Neural crest cell (in vitro differentiated cells): ENCODE measurements around the gene PRR23E. TPM values are rescaled to one million over a fixed set of nuclear protein-coding genes. Genes with fewer than 3 reads are reported as not detected.

ENCODE experiments used
- DNase-seq: peaks from one replicate; pipeline ENCODE4 v3.0.0; 2021; ENCODE audit warnings: low read depth, mixed read lengths, low spot score
- H3K27ac Mint-ChIP-seq: one replicate; pipeline ENCODE4 v1.8.0; 2021; ENCODE audit warnings: mild to moderate bottlenecking, mixed read lengths; ENCODE audit not compliant: unreplicated experiment
- H3K27me3 Mint-ChIP-seq: 2 replicates; pipeline ENCODE4 v1.8.0; 2021; ENCODE audit warnings: low read depth, mild to moderate bottlenecking, mixed read lengths
- H3K36me3 Mint-ChIP-seq: 2 replicates; pipeline ENCODE4 v1.8.0; 2021; ENCODE audit warnings: low read depth, mild to moderate bottlenecking, mixed read lengths
- H3K4me1 Mint-ChIP-seq: 2 replicates; pipeline ENCODE4 v1.8.0; 2021; ENCODE audit warnings: mixed read lengths
- H3K4me3 Mint-ChIP-seq: one replicate; pipeline ENCODE4 v1.8.0; 2021; ENCODE audit warnings: mild to moderate bottlenecking, mixed read lengths
- H3K9me3 Mint-ChIP-seq: 2 replicates; pipeline ENCODE4 v1.8.0; 2021; ENCODE audit warnings: mixed read lengths
- CTCF ChIP-seq: fragments of 200-600 bp; sonication (generic); conservative IDR thresholded peaks from 2 replicates; pipeline ENCODE4 v1.5.0; 2021; ENCODE audit warnings: antibody characterized with exemption, mild to moderate bottlenecking
- total RNA-seq: library from RNA; stranded (reverse); gene quantifications from 2 replicates; pipeline ENCODE4 v1.2.1, GENCODE V29; 2021

Gene PRR23E
- total RNA-seq, 1 donor from 2014 or later: not detected

GRCh38 chr3:127161236-127161635 is 31.7 kb upstream of the PRR23E start:
- Mint-ChIP-seq H3K36me3 (no peaks in the 10 kb centered on the region), H3K4me3 (no peak overlapping the region), H3K9me3 (no peaks in the 10 kb centered on the region), H3K4me1 (peaks cover 8% of the 10 kb centered on the region), H3K27ac (no peak overlapping the region), H3K27me3 (peaks cover 34% of the 10 kb centered on the region)
- DNase-seq: no peak
- no peak for TF ChIP-seq CTCF

- Mint-ChIP-seq H3K27ac (no peak overlapping the region), H3K4me3 (no peak overlapping the region), H3K9me3 (no peaks in the 10 kb centered on the region), H3K27me3 (peaks cover 36% of the 10 kb centered on the region), H3K36me3 (no peaks in the 10 kb centered on the region), H3K4me1 (peaks cover 8% of the 10 kb centered on the region)
- no peak for TF ChIP-seq CTCF
- no peak for DNase-seq
Observed at GRCh38 chr3:127161973-127162579, 30.9 kb upstream of the PRR23E start.

- H3K27ac Mint-ChIP-seq: no peak overlapping the region
- peaks cover 5% of the 10 kb centered on the region for H3K4me1 Mint-ChIP-seq
- H3K27me3 Mint-ChIP-seq: peaks cover 33% of the 10 kb centered on the region
- no peaks in the 10 kb centered on the region for H3K36me3 Mint-ChIP-seq
- DNase-seq: peak; percentile 56
- H3K9me3 Mint-ChIP-seq: no peaks in the 10 kb centered on the region
- no peak overlapping the region for H3K4me3 Mint-ChIP-seq
- no peak for TF ChIP-seq CTCF
Observed at GRCh38 chr3:127162947-127163645, 29.8 kb upstream of the PRR23E start.

DNA sequence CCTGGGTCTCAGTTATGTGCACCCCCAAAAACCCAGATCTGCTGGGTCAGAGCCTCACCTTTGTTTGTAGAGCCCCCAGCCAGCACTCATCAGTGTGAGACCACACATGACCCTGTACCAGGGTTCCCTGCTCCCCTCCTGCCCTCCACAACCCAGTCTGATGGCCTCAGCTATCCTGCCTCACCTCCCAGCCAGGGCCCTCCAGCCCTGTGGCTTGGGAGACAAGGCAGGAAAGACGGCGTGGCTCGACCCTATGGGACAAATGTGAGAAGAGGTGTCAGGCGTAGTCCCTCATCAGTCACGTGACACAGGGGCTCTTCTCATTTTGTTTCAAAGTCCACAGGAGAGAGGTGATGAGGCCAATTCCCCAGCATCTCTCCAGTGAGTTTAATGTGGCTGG is 28.3 kb upstream of the PRR23E start:
- TF ChIP-seq CTCF: no peak
- Mint-ChIP-seq H3K27me3 (peaks cover 39% of the 10 kb centered on the region), H3K27ac (no peak overlapping the region), H3K36me3 (no peaks in the 10 kb centered on the region), H3K4me1 (no peaks in the 10 kb centered on the region), H3K9me3 (no peaks in the 10 kb centered on the region), H3K4me3 (no peak overlapping the region)
- no peak for DNase-seq

DNA sequence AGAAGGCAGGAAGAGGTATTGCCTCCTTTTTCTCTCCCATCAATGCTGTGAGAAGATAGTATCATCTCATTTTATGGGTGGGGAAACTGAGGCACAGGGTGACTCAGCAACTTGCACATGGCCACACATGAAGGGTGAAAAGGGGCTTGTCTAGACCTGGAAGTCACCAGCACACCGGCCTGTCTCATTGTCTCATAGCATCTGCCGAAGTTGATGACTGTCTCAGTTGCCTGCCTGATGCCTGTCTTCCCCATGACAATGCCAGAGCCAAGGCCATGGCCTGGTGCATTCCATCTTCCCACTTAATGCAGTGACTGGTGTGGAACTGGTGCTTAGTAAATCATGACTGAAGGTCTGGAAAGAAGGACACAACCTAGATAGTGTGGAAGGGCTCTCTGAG is 27.9 kb upstream of the PRR23E start:
- Mint-ChIP-seq H3K36me3 (no peaks in the 10 kb centered on the region), H3K4me1 (no peaks in the 10 kb centered on the region), H3K27ac (no peak overlapping the region), H3K4me3 (no peak overlapping the region), H3K9me3 (no peaks in the 10 kb centered on the region), H3K27me3 (peaks cover 43% of the 10 kb centered on the region)
- no peak for TF ChIP-seq CTCF
- no peak for DNase-seq
